ENCODE measurements around the gene NXPH4.

Gene NXPH4

DNA sequence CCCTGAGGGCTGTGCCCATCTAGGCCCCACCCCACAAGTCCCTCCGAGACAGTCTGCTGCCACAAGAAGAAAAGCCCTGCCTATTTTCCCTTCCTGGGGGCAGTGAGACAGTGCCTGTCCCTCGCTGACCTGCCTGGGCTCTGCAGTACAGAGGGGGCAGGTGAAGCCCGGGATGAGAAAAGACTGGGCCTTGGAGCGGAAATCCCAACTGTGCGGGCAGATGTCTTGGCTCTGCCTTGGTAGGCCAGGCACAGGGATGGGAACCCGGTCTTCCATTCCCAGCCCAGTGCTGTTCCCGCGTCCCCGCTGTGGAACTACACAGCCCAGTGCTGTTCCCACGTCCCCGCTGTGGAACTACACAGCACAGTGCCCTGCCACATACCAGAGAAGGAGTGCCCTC lies 12.8 kb upstream of the NXPH4 start:
- no peak for DNase-seq (ENCODE audit: low read depth in 2 of 2)

DNA sequence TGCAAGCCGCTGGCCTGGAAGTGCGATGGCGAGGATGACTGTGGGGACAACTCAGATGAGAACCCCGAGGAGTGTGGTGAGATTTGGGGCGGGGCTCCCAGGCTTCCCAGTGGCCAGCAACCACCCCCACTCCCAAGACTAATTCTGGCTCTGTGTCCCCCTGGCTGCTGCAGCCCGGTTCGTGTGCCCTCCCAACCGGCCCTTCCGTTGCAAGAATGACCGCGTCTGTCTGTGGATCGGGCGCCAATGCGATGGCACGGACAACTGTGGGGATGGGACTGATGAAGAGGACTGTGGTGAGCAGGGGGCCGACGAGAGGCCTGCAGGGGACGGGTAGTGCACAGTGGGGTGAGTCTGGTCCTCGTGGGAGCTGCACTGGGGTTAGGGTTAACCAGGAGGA lies 12.1 kb upstream of the NXPH4 start:
- DNase-seq (ENCODE audit: low read depth in 2 of 2), result no peak

DNA sequence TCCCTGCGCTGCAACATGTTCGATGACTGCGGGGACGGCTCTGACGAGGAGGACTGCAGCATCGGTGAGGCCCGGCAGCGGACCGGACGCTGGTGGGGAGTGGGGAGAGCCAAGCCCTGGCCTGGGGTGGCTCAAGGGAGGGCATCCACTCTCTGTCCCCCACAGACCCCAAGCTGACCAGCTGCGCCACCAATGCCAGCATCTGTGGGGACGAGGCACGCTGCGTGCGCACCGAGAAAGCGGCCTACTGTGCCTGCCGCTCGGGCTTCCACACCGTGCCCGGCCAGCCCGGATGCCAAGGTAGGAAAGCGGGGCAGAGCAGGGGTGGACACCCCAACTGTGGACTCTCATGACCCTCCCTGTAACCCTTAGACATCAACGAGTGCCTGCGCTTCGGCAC lies 11.4 kb upstream of the NXPH4 start:
- DNase-seq (ENCODE audit: low read depth in 2 of 2), result no peak

GRCh38 chr12:57205931-57206330 lies 10.7 kb upstream of the NXPH4 start:
- DNase-seq (ENCODE audit: low read depth in 2 of 2), result no peak

- DNase-seq (ENCODE audit: low read depth in 2 of 2), result no peak
Observed at GRCh38 chr12:57207731-57208630, 8.6 kb upstream of the NXPH4 start.

- DNase-seq (ENCODE audit: low read depth in 2 of 2), result no peak
Observed at GRCh38 chr12:57208631-57209282, 7.8 kb upstream of the NXPH4 start.

DNA sequence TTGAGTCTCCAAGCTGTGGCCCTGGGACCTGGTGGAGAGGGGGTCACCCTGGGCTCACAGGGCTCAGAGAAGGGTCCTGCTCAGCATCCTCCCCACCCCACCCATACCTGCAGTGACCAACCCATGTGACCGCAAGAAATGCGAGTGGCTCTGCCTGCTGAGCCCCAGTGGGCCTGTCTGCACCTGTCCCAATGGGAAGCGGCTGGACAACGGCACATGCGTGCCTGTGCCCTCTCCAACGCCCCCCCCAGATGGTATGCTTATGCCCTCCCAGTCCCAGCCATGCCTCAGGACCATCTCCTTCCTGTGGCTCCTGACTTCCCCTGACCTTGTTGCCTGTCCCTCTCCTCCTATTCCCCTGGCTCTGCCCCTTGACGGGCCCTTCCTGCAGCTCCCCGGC lies 6.7 kb upstream of the NXPH4 start:
- DNase-seq (ENCODE audit: low read depth in 2 of 2), result no peak

- no peak for DNase-seq (ENCODE audit: low read depth in 2 of 2)
Observed at GRCh38 chr12:57210461-57210860, 6.1 kb upstream of the NXPH4 start.

GRCh38 chr12:57210926-57211692 lies 5.5 kb upstream of the NXPH4 start:
- no peak for DNase-seq (ENCODE audit: low read depth in 2 of 2)

DNA sequence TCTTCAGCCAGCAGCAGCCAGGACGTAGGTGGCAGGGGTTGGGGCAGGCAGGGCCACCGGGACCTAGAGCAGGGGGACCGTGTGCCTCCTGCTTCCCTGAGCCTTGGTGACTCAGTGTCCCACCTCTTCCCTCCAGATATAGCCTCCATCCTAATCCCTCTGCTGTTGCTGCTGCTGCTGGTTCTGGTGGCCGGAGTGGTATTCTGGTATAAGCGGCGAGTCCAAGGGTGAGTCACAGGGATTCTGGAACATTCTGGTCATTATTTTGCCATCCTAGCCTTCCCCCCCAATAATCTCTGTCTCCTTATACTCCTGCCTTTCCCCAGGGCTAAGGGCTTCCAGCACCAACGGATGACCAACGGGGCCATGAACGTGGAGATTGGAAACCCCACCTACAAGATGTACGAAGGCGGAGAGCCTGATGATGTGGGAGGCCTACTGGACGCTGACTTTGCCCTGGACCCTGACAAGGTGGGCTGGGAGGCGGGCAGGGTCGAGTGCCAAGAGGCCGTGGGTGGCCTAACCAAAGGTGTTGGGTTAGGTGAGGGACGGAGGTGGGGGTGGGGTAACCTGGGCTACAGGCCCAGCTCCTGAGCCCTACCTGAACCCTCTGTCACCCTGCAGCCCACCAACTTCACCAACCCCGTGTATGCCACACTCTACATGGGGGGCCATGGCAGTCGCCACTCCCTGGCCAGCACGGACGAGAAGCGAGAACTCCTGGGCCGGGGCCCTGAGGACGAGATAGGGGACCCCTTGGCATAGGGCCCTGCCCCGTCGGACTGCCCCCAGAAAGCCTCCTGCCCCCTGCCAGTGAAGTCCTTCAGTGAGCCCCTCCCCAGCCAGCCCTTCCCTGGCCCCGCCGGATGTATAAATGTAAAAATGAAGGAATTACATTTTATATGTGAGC lies 4.5 kb upstream of the NXPH4 start:
- no peak for DNase-seq (ENCODE audit: low read depth in 2 of 2)

GRCh38 chr12:57212701-57213057 lies 3.9 kb upstream of the NXPH4 start:
- no peak for DNase-seq (ENCODE audit: low read depth in 2 of 2)

- peak; percentile 62 to 64 for DNase-seq (ENCODE audit: low read depth in 2 of 2)
Observed at GRCh38 chr12:57213058-57213715, 3.4 kb upstream of the NXPH4 start.

GRCh38 chr12:57213763-57214397 lies 2.7 kb upstream of the NXPH4 start:
- DNase-seq (ENCODE audit: low read depth in 2 of 2), result no peak

DNA sequence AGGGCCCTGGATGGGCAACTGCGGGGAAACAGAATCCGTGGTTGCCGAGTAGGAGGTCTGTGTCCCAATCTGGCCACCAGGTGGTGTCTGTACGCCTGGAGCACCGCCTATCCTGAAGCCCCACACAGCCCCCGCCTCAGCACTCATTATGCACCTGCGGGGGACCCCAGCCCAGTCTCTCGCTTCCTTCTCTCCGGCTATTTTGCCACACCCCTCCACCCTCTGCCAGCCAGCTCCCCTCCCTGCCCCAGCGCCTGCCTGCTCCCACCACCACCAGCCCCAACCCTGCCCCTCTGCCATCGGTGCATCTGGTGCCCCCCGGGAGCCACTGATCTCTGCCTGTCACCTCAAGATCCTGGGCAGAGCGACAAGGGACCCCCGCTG lies 2.2 kb upstream of the NXPH4 start:
- DNase-seq (ENCODE audit: low read depth in 2 of 2), result no peak

- DNase-seq (ENCODE audit: low read depth in 2 of 2), result no peak
Observed at GRCh38 chr12:57215065-57215464, 1.5 kb upstream of the NXPH4 start.

DNA sequence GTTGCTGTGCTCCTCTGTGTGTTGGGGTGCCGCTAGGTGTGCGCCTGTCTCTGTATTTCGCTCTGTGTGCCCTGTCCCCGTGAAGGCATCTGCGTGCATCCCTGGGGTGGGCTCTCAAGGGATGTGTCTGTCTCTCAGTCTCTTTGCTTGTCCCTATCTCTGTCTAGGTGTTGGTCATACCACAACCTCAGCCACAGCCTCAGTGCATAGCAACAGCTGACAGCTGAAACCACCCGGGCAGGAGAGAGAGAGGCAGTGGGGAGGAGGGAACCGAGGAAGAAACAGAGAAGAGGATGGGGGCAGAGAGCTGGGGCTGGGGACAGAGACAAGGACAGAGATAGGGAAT lies 953 bp upstream of the NXPH4 start:
- no peak for DNase-seq (ENCODE audit: low read depth in 2 of 2)

DNA sequence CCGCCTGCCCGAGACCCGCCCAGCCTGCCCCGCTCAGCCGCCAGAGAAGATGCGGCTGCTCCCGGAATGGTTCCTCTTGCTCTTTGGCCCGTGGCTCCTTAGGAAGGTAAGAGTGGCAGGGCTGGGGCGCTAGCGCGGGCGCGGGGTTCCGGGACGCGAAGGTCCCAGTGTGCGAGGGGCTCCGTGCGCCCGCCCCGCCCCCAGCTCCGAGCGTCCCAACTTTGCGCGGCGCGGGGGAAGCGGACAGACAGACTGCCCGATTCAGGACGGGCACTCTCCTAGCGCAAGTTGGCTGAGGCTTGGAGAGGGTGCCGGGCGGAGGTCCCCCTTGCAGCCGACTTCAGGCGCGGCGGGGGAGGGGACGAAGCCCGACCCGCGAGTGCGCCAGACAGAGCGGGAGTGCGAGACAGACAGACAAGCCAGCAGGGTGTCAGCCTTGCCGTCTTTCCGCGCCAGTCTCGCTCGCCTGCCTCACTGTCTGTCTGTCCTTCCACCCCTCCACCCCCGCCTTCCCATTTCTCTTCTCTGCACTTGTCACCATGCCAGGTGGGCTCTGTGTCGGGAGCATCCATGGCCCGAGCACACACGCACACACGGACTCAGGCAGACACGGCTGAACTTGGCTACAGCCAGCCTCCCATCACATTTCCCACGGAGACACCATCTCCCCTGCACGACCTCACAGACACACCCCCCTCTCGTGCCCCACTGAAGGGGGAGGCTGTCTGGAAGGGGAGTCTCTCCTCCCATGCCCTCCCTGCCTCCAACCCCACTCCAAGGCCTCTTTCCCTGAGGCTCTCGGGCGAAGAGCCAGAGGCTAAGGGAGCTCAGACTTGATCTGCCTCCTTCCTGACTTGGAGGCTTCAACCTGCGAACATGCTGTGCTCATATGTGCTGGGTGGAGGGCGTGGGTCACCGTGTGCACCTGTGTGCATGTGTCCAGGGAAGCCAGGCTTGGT lies 606 bp downstream of the NXPH4 start:
- DNase-seq (ENCODE audit: low read depth in 2 of 2), result no peak

GRCh38 chr12:57218030-57218853 lies 1.6 kb downstream of the NXPH4 start:
- DNase-seq (ENCODE audit: low read depth in 2 of 2), result no peak
